ENCODE data around the gene MTHFD2. TPM values are rescaled to one million over a fixed set of nuclear protein-coding genes. Genes with fewer than 3 reads are reported as not detected.

Gene MTHFD2
- polyA plus RNA-seq, 1 of the 3 experiments (the other 2 are of a cell fraction): 68.6 TPM

DNA sequence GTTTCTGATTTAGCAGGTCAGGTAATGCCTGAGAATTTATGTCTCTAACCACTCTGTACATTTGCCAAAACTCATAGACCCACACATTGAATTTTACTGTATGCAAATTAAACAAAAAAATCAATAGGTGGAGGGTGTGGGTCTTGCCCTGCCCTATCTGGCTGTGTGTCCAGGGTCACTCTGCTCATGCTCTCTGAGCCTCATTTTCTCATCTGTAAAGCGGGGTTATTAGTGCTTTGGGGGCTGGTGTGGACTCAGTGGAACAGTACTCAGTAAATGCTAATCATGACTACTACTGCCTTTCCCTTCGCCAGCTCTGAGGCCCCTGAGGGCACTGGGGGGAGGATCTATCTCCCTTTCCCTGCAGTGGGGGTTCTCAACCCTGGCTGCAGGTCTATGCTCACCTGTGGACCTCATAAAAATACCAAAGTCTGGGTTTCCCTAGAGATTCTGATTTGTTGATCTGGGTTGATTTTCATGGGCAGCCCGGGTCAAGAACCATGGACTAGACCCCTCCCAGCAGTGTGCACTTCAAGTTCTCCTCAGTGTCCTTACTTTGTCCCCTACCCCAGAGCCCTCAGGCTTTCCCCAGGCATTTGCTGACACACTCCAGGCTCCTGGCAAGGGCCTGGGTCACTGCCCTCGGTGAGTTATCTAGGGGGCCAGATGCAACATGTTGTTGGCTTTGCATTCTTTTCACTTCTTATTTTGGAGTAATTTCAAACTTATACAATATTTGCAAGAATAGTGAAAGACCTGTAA is 27.5 kb downstream of the MTHFD2 start:
- H3K9me2 ChIP-seq: no peaks in the 10 kb centered on the region
- no peak overlapping the region for H3K9ac ChIP-seq
- no peak overlapping the region for H3K4me2 ChIP-seq
- H3K36me3 ChIP-seq (replicated peaks in 1 of 2; ENCODE audit: control insufficient read depth in 1 of 2, insufficient read depth in 2 of 2, low read length in 1 of 2): no peaks in the 10 kb centered on the region
- WGBS (ENCODE audit: low lambda C conversion rate): 75% methylated on average over 4 of the region's 4 CpGs
- no peak overlapping the region for H2AFZ ChIP-seq (ENCODE audit: low read depth)
- H3K4me1 ChIP-seq (ENCODE audit: control insufficient read depth in 1 of 2, insufficient read depth in 2 of 2, low read depth in 1 of 2, low read length in 1 of 2): no peaks in the 10 kb centered on the region; a peak in 1 of 4 replicates
- no peaks in the 10 kb centered on the region for H3K27me3 ChIP-seq (ENCODE audit: insufficient read depth)
- ChIA-PET CTCF (interaction anchor here (1.0 kb wide), 2 partner anchors 24 to 27 kb away, joined by 3 read pairs; no protein-coding TSS in a partner anchor), POLR2A (interaction anchor here (1.0 kb wide), 1 partner anchor 281 kb away, joined by 4 read pairs; no protein-coding TSS in a partner anchor)
- no peaks in the 10 kb centered on the region for H4K20me1 ChIP-seq (ENCODE audit: insufficient read depth)
- TF ChIP-seq TEAD4 (IDR thresholded peaks at IDR 0.05; ENCODE audit: borderline replicate concordance, insufficient read depth) (no peak), FOXJ3 (CRISPR knock-in tag; IDR thresholded peaks at IDR 0.05) (no peak), GATA2 (CRISPR knock-in tag; IDR thresholded peaks at IDR 0.05) (no peak), YY1 (IDR thresholded peaks at IDR 0.05; ENCODE audit: low read depth) (no peak), SIN3A (IDR thresholded peaks at IDR 0.05; ENCODE audit: borderline replicate concordance, low read depth, low read length) (no peak)
- TF ChIP-seq, protein P1, sequence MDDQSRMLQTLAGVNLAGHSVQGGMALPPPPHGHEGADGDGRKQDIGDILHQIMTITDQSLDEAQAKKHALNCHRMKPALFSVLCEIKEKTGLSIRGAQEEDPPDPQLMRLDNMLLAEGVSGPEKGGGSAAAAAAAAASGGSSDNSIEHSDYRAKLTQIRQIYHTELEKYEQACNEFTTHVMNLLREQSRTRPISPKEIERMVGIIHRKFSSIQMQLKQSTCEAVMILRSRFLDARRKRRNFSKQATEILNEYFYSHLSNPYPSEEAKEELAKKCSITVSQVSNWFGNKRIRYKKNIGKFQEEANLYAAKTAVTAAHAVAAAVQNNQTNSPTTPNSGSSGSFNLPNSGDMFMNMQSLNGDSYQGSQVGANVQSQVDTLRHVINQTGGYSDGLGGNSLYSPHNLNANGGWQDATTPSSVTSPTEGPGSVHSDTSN (IDR thresholded peaks at IDR 0.05): no peak
- TF ChIP-seq, protein P2, sequence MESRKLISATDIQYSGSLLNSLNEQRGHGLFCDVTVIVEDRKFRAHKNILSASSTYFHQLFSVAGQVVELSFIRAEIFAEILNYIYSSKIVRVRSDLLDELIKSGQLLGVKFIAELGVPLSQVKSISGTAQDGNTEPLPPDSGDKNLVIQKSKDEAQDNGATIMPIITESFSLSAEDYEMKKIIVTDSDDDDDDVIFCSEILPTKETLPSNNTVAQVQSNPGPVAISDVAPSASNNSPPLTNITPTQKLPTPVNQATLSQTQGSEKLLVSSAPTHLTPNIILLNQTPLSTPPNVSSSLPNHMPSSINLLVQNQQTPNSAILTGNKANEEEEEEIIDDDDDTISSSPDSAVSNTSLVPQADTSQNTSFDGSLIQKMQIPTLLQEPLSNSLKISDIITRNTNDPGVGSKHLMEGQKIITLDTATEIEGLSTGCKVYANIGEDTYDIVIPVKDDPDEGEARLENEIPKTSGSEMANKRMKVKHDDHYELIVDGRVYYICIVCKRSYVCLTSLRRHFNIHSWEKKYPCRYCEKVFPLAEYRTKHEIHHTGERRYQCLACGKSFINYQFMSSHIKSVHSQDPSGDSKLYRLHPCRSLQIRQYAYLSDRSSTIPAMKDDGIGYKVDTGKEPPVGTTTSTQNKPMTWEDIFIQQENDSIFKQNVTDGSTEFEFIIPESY (IDR thresholded peaks at IDR 0.05; ENCODE audit: borderline replicate concordance, low read depth): no peak
- TF ChIP-seq, protein P3, sequence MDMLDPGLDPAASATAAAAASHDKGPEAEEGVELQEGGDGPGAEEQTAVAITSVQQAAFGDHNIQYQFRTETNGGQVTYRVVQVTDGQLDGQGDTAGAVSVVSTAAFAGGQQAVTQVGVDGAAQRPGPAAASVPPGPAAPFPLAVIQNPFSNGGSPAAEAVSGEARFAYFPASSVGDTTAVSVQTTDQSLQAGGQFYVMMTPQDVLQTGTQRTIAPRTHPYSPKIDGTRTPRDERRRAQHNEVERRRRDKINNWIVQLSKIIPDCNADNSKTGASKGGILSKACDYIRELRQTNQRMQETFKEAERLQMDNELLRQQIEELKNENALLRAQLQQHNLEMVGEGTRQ (IDR thresholded peaks at IDR 0.05; ENCODE audit: borderline replicate concordance, low read depth, low read length): no peak
- H3K27ac ChIP-seq (ENCODE audit: low read depth in 2 of 2, low read length in 1 of 2): no peak overlapping the region
- H3K4me3 ChIP-seq (ENCODE audit: low read depth in 2 of 2, low read length in 1 of 2): no peak overlapping the region
- no peaks in the 10 kb centered on the region for H3K79me2 ChIP-seq (ENCODE audit: insufficient read depth)
- H3K9me3 ChIP-seq: no peaks in the 10 kb centered on the region
- peaks cover 8% of the 10 kb centered on the region for H3F3A ChIP-seq (replicated peaks; ENCODE audit: insufficient read depth)
- no peak for DNase-seq

DNA sequence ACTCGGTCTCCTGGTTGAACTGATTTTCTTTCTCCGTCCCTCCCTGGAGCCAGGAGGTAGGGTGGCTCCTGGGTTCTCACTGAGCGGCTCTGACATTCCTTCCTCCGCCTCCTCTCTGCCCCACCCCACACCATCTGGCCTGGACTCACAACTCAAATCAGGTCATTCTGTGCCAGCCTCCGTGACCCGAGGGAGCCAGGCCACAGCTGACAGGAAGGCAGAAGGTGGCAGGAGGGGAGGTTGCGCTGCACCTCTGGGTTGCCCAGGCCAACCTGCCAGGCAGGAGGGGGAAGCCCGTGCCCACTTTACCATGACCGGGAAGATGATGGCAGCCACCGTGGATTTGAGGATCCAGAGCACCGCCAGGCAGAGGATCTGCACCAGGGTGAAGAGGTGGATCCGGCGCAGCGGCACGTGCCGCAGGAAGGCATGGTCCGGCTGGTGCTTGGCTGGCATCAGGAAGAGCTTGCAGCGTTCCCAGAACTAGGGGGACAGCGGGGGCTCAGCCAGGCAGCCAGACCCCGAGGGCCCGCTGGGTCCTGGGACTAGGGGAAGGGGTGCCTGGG is 28.3 kb downstream of the MTHFD2 start:
- Histone ChIP-seq H3K4me2 (no peak overlapping the region), H3K9ac (no peak overlapping the region), H3F3A (replicated peaks; ENCODE audit: insufficient read depth) (peaks cover 8% of the 10 kb centered on the region), H3K4me3 (ENCODE audit: low read depth in 2 of 2, low read length in 1 of 2) (no peak overlapping the region), H3K79me2 (ENCODE audit: insufficient read depth) (no peaks in the 10 kb centered on the region), H3K4me1 (ENCODE audit: control insufficient read depth in 1 of 2, insufficient read depth in 2 of 2, low read depth in 1 of 2, low read length in 1 of 2) (no peaks in the 10 kb centered on the region; a peak in 1 of 4 replicates), H3K9me3 (no peaks in the 10 kb centered on the region), H3K27ac (ENCODE audit: low read depth in 2 of 2, low read length in 1 of 2) (no peak overlapping the region), H2AFZ (ENCODE audit: low read depth) (no peak overlapping the region), H4K20me1 (ENCODE audit: insufficient read depth) (no peaks in the 10 kb centered on the region), H3K27me3 (ENCODE audit: insufficient read depth) (no peaks in the 10 kb centered on the region), H3K9me2 (no peaks in the 10 kb centered on the region), H3K36me3 (replicated peaks in 1 of 2; ENCODE audit: control insufficient read depth in 1 of 2, insufficient read depth in 2 of 2, low read length in 1 of 2) (no peaks in the 10 kb centered on the region)
- no peak for DNase-seq
- WGBS (ENCODE audit: low lambda C conversion rate): 90% methylated on average over 7 of the region's 21 CpGs
- ChIA-PET CTCF (interaction anchor here (1.0 to 1.2 kb wide), 3 partner anchors 15 to 28 kb away, joined by 3 read pairs; no protein-coding TSS in a partner anchor), POLR2A (interaction anchor here (1.0 kb wide), 1 partner anchor 282 kb away, joined by 4 read pairs; no protein-coding TSS in a partner anchor)
- TF ChIP-seq YY1 (IDR thresholded peaks at IDR 0.05; ENCODE audit: low read depth) (no peak), GATA2 (CRISPR knock-in tag; IDR thresholded peaks at IDR 0.05) (no peak), TEAD4 (IDR thresholded peaks at IDR 0.05; ENCODE audit: borderline replicate concordance, insufficient read depth) (no peak), EP300 (IDR thresholded peaks at IDR 0.05; ENCODE audit: borderline replicate concordance in 1 of 2, low read depth in 1 of 2, low read length in 1 of 2) (no peak), RAD21 (IDR thresholded peaks at IDR 0.05; ENCODE audit: low read length) (no peak)
- TF ChIP-seq, protein P4, sequence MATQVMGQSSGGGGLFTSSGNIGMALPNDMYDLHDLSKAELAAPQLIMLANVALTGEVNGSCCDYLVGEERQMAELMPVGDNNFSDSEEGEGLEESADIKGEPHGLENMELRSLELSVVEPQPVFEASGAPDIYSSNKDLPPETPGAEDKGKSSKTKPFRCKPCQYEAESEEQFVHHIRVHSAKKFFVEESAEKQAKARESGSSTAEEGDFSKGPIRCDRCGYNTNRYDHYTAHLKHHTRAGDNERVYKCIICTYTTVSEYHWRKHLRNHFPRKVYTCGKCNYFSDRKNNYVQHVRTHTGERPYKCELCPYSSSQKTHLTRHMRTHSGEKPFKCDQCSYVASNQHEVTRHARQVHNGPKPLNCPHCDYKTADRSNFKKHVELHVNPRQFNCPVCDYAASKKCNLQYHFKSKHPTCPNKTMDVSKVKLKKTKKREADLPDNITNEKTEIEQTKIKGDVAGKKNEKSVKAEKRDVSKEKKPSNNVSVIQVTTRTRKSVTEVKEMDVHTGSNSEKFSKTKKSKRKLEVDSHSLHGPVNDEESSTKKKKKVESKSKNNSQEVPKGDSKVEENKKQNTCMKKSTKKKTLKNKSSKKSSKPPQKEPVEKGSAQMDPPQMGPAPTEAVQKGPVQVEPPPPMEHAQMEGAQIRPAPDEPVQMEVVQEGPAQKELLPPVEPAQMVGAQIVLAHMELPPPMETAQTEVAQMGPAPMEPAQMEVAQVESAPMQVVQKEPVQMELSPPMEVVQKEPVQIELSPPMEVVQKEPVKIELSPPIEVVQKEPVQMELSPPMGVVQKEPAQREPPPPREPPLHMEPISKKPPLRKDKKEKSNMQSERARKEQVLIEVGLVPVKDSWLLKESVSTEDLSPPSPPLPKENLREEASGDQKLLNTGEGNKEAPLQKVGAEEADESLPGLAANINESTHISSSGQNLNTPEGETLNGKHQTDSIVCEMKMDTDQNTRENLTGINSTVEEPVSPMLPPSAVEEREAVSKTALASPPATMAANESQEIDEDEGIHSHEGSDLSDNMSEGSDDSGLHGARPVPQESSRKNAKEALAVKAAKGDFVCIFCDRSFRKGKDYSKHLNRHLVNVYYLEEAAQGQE (IDR thresholded peaks at IDR 0.05; ENCODE audit: low read depth, low read length): no peak
- TF ChIP-seq, protein P5, sequence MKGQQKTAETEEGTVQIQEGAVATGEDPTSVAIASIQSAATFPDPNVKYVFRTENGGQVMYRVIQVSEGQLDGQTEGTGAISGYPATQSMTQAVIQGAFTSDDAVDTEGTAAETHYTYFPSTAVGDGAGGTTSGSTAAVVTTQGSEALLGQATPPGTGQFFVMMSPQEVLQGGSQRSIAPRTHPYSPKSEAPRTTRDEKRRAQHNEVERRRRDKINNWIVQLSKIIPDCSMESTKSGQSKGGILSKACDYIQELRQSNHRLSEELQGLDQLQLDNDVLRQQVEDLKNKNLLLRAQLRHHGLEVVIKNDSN (IDR thresholded peaks at IDR 0.05; ENCODE audit: borderline replicate concordance, low read depth): no peak
